ENCODE data around the gene DUSP22. TPM values are rescaled to one million over a fixed set of nuclear protein-coding genes. Genes with fewer than 3 reads are reported as not detected.
A peak's percentile ranks its signal among the peaks of the same experiment; 100 is the strongest.
"Not testable (repeated sequence)": the region's sequence is repeated elsewhere in the genome, so short reads cannot be mapped to it uniquely, and the experiment has no call there.

Gene DUSP22
- total RNA-seq, 3 donors from 2014 or later, result 27.5 to 80.6 (median 29.1) TPM

DNA sequence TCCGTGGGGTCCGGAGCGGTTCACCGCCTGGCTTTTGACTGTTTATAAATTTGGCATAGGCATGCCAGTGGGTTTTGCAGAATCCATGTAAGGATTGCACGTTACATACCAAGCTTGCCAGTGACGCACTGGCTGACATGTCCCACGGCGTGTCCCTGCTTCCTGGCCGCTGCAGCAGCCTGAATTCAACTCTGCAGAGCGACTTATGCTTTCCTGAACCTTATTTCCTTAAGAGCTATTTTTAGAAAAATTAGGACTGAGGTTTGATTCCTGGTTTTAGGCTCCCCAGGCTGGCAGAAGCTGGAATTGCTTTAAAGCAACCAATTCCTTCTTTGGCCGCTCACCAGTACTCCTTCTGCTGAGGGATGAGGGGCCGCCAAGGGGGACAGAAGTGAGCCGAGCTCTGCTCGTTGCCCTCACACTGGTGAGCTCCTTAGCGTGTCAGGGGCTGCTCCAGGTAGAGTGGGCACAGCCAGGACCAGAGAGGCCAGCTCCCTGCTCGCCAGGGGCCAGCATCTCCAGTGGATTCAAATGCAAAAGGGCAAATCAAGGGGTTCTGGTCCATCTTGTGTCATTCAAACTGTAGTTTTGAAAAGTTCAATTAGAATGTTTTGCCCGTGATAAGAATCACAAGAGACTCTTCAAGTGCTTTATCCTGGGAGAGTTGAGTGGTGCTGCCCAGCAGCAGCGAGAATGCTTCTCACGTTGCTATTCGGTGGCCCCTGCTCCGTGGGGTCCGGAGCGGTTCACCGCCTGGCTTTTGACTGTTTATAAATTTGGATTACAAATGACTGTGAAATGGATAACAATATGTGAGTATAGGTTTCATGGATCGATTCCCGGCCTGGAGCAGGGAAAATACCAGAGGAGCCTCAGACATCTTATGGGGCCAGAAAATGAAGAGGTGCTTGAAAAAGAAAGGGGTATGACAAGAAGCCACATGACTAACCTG is 81.8 kb downstream of the DUSP22 start:
- DNase-seq, result no peak
- no peaks in the 10 kb centered on the region for H3K36me3 ChIP-seq (ENCODE audit: low read depth)
- no peak overlapping the region for H3K4me3 ChIP-seq
- intact Hi-C loops (cut with DNase I, micrococcal nuclease), result no loop called here
- ATAC-seq, result no peak
- H3K9me3 ChIP-seq, result peaks cover 44% of the 10 kb centered on the region
- TF ChIP-seq, protein P1, sequence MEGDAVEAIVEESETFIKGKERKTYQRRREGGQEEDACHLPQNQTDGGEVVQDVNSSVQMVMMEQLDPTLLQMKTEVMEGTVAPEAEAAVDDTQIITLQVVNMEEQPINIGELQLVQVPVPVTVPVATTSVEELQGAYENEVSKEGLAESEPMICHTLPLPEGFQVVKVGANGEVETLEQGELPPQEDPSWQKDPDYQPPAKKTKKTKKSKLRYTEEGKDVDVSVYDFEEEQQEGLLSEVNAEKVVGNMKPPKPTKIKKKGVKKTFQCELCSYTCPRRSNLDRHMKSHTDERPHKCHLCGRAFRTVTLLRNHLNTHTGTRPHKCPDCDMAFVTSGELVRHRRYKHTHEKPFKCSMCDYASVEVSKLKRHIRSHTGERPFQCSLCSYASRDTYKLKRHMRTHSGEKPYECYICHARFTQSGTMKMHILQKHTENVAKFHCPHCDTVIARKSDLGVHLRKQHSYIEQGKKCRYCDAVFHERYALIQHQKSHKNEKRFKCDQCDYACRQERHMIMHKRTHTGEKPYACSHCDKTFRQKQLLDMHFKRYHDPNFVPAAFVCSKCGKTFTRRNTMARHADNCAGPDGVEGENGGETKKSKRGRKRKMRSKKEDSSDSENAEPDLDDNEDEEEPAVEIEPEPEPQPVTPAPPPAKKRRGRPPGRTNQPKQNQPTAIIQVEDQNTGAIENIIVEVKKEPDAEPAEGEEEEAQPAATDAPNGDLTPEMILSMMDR (IDR thresholded peaks at IDR 0.05), result no peak
- H3K4me1 ChIP-seq (ENCODE audit: low read depth), result no peaks in the 10 kb centered on the region

- no peaks in the 10 kb centered on the region for H3K4me1 ChIP-seq (ENCODE audit: low read depth)
- TF ChIP-seq, protein P1 (IDR thresholded peaks at IDR 0.05), result no peak
- DNase-seq, result no peak
- H3K9me3 ChIP-seq, result peaks cover 51% of the 10 kb centered on the region
- no peak overlapping the region for H3K4me3 ChIP-seq
- no peak for ATAC-seq
- intact Hi-C loops (cut with DNase I, micrococcal nuclease), result no loop called here
- no peaks in the 10 kb centered on the region for H3K36me3 ChIP-seq (ENCODE audit: low read depth)
Observed at GRCh38 chr6:374956-375355, 82.7 kb downstream of the DUSP22 start.

GRCh38 chr6:376827-377640 is 84.7 kb downstream of the DUSP22 start:
- peaks cover 43% of the 10 kb centered on the region for H3K9me3 ChIP-seq
- H3K4me3 ChIP-seq, result no peak overlapping the region
- intact Hi-C loops (cut with DNase I, micrococcal nuclease), result no loop called here
- H3K36me3 ChIP-seq (ENCODE audit: low read depth), result no peaks in the 10 kb centered on the region
- DNase-seq (no peak), ATAC-seq (no peak)
- H3K4me1 ChIP-seq (ENCODE audit: low read depth), result no peaks in the 10 kb centered on the region
- TF ChIP-seq, protein P1 (IDR thresholded peaks at IDR 0.05), result no peak

DNA sequence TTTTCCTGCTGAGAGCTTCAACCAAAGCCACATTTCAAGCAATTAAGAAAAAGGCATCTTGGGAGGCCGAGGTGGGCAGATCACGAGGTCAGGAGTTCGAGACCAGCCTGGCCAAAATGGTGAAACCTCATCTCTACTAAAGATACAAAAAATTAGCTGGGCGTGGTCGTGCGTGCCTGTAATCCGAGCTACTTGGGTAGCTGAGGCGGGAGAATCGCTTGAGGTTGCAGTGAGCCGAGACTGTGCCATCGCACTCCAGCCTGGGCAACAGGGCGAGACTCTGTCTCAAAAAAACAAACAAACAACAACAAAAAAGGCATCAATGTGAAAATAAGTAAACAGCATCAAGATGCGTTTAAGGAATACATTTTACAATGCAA is 85.3 kb downstream of the DUSP22 start:
- H3K4me1 ChIP-seq (ENCODE audit: low read depth); ATAC-seq; DNase-seq; H3K4me3 ChIP-seq; intact Hi-C loops (cut with DNase I, micrococcal nuclease); H3K36me3 ChIP-seq (ENCODE audit: low read depth): not testable (repeated sequence)
- peaks cover 39% of the 10 kb centered on the region for H3K9me3 ChIP-seq

GRCh38 chr6:378090-378957 is 86.0 kb downstream of the DUSP22 start:
- intact Hi-C loops (cut with DNase I, micrococcal nuclease), result no loop called here
- Histone ChIP-seq H3K36me3 (ENCODE audit: low read depth) (no peaks in the 10 kb centered on the region), H3K4me3 (no peak overlapping the region), H3K9me3 (peaks cover 32% of the 10 kb centered on the region), H3K4me1 (ENCODE audit: low read depth) (no peaks in the 10 kb centered on the region)
- TF ChIP-seq, protein P1 (IDR thresholded peaks at IDR 0.05), result no peak
- DNase-seq (no peak), ATAC-seq (peak; percentile 21)

All from mucosa of descending colon (tissue), 3 donors.